GM23338 (cell line): Measurements from ENCODE around the gene RPP40. TPM values are rescaled to one million over a fixed set of nuclear protein-coding genes. Genes with fewer than 3 reads are reported as not detected.

Source experiments
- ATAC-seq: fragments of 200-7000 bp; cut with Tn5 transposase; 3 replicates; pipeline ENCODE4 v1.9.1; 2020
- DNase-seq: peaks from one replicate; pipeline ENCODE4 v3.0.0-alpha.2; 2015; ENCODE audit warnings: low spot score
- H2AFZ ChIP-seq: fragments of 200-600 bp; sonication (generic); 2 replicates; pipeline ENCODE4 v1.8.0; 2016; ENCODE audit warnings: antibody characterized with exemption, mild to moderate bottlenecking, moderate library complexity
- H3F3A ChIP-seq: fragments of 200-600 bp; sonication (generic); replicated peaks from 2 replicates; pipeline ENCODE4 v1.8.0; 2017; ENCODE audit warnings: antibody characterized with exemption, mixed run types, low read depth
- H3K27ac ChIP-seq: fragments of 200-600 bp; sonication (generic); 2 replicates; pipeline ENCODE4 v1.6.1; 2016; ENCODE audit warnings: low read depth
- H3K27me3 ChIP-seq: fragments of 200-600 bp; sonication (generic); 2 replicates; pipeline ENCODE4 v1.8.0; 2016; ENCODE audit warnings: mild to moderate bottlenecking, mixed run types, moderate library complexity; ENCODE audit not compliant: insufficient read depth
- H3K36me3 ChIP-seq: fragments of 200-600 bp; sonication (generic); 2 replicates; pipeline ENCODE4 v1.8.0; 2016; ENCODE audit warnings: mild to moderate bottlenecking; ENCODE audit not compliant: insufficient read depth
- H3K4me1 ChIP-seq: fragments of 200-600 bp; sonication (generic); 2 replicates; pipeline ENCODE4 v1.8.0; 2016; ENCODE audit warnings: mild to moderate bottlenecking, moderate library complexity; ENCODE audit not compliant: insufficient read depth
- H3K4me2 ChIP-seq: fragments of 200-600 bp; sonication (generic); 2 replicates; pipeline ENCODE4 v1.7.1; 2017; ENCODE audit warnings: mixed run types
- H3K4me3 ChIP-seq: fragments of 200-600 bp; sonication (generic); 2 replicates; pipeline ENCODE4 v1.6.1; 2016; ENCODE audit warnings: mixed run types
- H3K79me2 ChIP-seq: fragments of 200-600 bp; sonication (generic); replicated peaks from 2 replicates; pipeline ENCODE4 v1.8.0; 2017; ENCODE audit warnings: mild to moderate bottlenecking; ENCODE audit not compliant: insufficient read depth
- H3K9me2 ChIP-seq: fragments of 200-600 bp; sonication (generic); 2 replicates; pipeline ENCODE4 v1.8.0; 2017; ENCODE audit not compliant: insufficient read depth
- H4K20me1 ChIP-seq: fragments of 200-600 bp; sonication (generic); replicated peaks from 2 replicates; pipeline ENCODE4 v1.8.0; 2017; ENCODE audit warnings: mild to moderate bottlenecking; ENCODE audit not compliant: insufficient read depth
- H3K27ac Mint-ChIP-seq: 2 replicates; pipeline ENCODE4 v1.8.0; 2020; ENCODE audit warnings: inconsistent platforms, mild to moderate bottlenecking, moderate library complexity, mixed read lengths
- H3K27me3 Mint-ChIP-seq: 3 replicates; pipeline ENCODE4 v1.8.0; 2022; ENCODE audit warnings: low read depth, mild to moderate bottlenecking, moderate library complexity, mixed read lengths, inconsistent platforms; ENCODE audit not compliant: insufficient read depth, poor library complexity
- H3K36me3 Mint-ChIP-seq: 3 replicates; pipeline ENCODE4 v1.8.0; 2021; ENCODE audit warnings: low read depth, mild to moderate bottlenecking, inconsistent platforms, moderate library complexity, mixed read lengths
- H3K4me1 Mint-ChIP-seq: 3 replicates; pipeline ENCODE4 v1.8.0; 2020; ENCODE audit warnings: mild to moderate bottlenecking, inconsistent platforms, mixed read lengths
- H3K4me3 Mint-ChIP-seq: 3 replicates; pipeline ENCODE4 v1.8.0; 2021; ENCODE audit warnings: moderate library complexity, mild to moderate bottlenecking, inconsistent platforms, mixed read lengths
- H3K9me3 Mint-ChIP-seq: 3 replicates; pipeline ENCODE4 v1.8.0; 2020; ENCODE audit warnings: moderate library complexity, mild to moderate bottlenecking, inconsistent platforms, mixed read lengths
- JUNB ChIP-seq: IDR thresholded peaks from one replicate; pipeline ENCODE4 v1.6.1; 2016; ENCODE audit warnings: antibody characterized with exemption; ENCODE audit not compliant: unreplicated experiment
- NANOG ChIP-seq: IDR thresholded peaks from 2 replicates; pipeline ENCODE4 v1.6.1; 2016; ENCODE audit warnings: antibody characterized with exemption, borderline replicate concordance
- STAT1 ChIP-seq: IDR thresholded peaks from one replicate; pipeline ENCODE4 v1.6.1; 2016; ENCODE audit warnings: antibody characterized with exemption; ENCODE audit not compliant: unreplicated experiment
- ZNF114 ChIP-seq: fragments of 250-450 bp; sonication (Bioruptor Pico); IDR thresholded peaks from 2 replicates; pipeline ENCODE4 v1.5.0; 2020; ENCODE audit warnings: mild to moderate bottlenecking, moderate library complexity
- polyA plus RNA-seq: library from polyadenylated mRNA; unstranded; fragments of >200 nt; fragmentation: Nextera tagmentation; extraction: Ambion mirVana; gene quantifications from 2 replicates; pipeline ENCODE4 v1.2.1, GENCODE V29; 2016
- total RNA-seq: library from RNA; depleted of rRNA; stranded (reverse); fragments of >200 nt; shearing (Covaris generic); gene quantifications from 2 replicates; pipeline ENCODE4 v1.2.3, GENCODE V29; 2014
- TF ChIP-seq, protein P1 (sequence below): fragments of 250-450 bp; sonication (Bioruptor Pico); IDR thresholded peaks from 2 replicates; pipeline ENCODE4 v1.5.0; 2020; ENCODE audit warnings: mild to moderate bottlenecking, moderate library complexity

RPP40 gene
- total and polyA plus RNA-seq, 2 experiments from 2014 or later = 39.3 to 40.4 TPM

DNA sequence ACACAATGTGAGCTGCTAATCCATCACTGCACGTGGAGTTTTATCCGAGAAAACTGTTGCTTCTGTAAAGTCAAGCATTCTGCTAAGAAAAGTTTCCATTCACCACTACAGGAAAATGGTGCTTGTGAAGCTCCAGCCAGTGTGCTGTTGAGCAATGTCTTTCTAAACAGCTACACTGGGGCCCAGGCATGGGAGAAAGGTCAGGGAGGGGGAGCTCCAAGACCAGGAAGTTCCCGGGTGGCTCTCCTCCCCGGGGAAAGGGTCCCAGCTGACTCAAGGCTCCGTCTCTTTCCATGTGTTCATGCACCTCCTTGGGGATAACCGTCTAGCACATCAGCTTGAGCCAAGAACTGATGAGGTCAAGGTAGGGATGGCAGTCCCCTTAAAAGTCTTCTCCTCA lies 20.5 kb downstream of the RPP40 start:
- no peak overlapping the region for H3K4me3 Mint-ChIP-seq
- Histone ChIP-seq H3F3A (no peaks in the 10 kb centered on the region), H3K4me1 (no peaks in the 10 kb centered on the region), H3K4me2 (no peak overlapping the region), H3K36me3 (no peaks in the 10 kb centered on the region), H3K27me3 (no peaks in the 10 kb centered on the region), H3K4me3 (no peak overlapping the region), H3K27ac (no peak overlapping the region), H3K79me2 (no peaks in the 10 kb centered on the region), H2AFZ (no peak overlapping the region), H4K20me1 (no peaks in the 10 kb centered on the region), H3K9me2 (peaks cover 7% of the 10 kb centered on the region; the same call in 1 of the 2 replicates)
- H3K27me3 Mint-ChIP-seq = peaks cover 7% of the 10 kb centered on the region
- peaks cover 4% of the 10 kb centered on the region for H3K36me3 Mint-ChIP-seq
- peaks cover 8% of the 10 kb centered on the region for H3K9me3 Mint-ChIP-seq
- no peak overlapping the region for H3K27ac Mint-ChIP-seq
- H3K4me1 Mint-ChIP-seq = peaks cover 12% of the 10 kb centered on the region; the same call in 2 of the 3 replicates
- TF ChIP-seq, protein P1, sequence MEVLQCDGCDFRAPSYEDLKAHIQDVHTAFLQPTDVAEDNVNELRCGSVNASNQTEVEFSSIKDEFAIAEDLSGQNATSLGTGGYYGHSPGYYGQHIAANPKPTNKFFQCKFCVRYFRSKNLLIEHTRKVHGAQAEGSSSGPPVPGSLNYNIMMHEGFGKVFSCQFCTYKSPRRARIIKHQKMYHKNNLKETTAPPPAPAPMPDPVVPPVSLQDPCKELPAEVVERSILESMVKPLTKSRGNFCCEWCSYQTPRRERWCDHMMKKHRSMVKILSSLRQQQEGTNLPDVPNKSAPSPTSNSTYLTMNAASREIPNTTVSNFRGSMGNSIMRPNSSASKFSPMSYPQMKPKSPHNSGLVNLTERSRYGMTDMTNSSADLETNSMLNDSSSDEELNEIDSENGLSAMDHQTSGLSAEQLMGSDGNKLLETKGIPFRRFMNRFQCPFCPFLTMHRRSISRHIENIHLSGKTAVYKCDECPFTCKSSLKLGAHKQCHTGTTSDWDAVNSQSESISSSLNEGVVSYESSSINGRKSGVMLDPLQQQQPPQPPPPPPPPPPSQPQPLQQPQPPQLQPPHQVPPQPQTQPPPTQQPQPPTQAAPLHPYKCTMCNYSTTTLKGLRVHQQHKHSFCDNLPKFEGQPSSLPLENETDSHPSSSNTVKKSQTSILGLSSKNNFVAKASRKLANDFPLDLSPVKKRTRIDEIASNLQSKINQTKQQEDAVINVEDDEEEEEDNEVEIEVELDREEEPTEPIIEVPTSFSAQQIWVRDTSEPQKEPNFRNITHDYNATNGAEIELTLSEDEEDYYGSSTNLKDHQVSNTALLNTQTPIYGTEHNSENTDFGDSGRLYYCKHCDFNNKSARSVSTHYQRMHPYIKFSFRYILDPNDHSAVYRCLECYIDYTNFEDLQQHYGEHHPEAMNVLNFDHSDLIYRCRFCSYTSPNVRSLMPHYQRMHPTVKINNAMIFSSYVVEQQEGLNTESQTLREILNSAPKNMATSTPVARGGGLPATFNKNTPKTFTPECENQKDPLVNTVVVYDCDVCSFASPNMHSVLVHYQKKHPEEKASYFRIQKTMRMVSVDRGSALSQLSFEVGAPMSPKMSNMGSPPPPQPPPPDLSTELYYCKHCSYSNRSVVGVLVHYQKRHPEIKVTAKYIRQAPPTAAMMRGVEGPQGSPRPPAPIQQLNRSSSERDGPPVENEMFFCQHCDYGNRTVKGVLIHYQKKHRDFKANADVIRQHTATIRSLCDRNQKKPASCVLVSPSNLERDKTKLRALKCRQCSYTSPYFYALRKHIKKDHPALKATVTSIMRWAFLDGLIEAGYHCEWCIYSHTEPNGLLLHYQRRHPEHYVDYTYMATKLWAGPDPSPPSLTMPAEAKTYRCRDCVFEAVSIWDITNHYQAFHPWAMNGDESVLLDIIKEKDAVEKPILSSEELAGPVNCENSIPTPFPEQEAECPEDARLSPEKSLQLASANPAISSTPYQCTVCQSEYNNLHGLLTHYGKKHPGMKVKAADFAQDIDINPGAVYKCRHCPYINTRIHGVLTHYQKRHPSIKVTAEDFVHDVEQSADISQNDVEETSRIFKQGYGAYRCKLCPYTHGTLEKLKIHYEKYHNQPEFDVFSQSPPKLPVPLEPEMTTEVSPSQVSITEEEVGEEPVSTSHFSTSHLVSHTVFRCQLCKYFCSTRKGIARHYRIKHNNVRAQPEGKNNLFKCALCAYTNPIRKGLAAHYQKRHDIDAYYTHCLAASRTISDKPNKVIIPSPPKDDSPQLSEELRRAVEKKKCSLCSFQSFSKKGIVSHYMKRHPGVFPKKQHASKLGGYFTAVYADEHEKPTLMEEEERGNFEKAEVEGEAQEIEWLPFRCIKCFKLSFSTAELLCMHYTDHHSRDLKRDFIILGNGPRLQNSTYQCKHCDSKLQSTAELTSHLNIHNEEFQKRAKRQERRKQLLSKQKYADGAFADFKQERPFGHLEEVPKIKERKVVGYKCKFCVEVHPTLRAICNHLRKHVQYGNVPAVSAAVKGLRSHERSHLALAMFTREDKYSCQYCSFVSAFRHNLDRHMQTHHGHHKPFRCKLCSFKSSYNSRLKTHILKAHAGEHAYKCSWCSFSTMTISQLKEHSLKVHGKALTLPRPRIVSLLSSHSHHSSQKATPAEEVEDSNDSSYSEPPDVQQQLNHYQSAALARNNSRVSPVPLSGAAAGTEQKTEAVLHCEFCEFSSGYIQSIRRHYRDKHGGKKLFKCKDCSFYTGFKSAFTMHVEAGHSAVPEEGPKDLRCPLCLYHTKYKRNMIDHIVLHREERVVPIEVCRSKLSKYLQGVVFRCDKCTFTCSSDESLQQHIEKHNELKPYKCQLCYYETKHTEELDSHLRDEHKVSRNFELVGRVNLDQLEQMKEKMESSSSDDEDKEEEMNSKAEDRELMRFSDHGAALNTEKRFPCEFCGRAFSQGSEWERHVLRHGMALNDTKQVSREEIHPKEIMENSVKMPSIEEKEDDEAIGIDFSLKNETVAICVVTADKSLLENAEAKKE (CRISPR knock-in tag) = no peak
- TF ChIP-seq NANOG = no peak
- DNase-seq = no peak
- ATAC-seq = no peak

DNA sequence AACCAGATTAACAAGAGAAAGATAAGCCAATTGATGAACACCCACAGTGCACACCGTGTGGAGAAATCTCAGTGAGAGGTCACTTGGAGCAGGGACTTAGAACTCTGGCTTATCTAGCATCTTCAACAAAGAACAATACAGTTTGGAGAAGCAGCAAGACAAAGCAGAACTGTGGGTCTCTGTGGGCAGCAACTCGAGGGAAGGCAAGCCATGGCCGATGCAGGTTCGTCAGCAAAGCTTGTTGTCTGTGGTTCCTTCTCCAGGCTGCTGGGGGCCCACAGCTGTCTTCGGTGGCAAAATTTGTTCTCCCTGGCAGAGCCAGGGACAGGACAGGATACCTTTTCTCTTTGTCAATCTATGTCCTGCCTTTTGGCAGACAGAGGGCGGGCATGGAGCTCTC lies 22.1 kb downstream of the RPP40 start:
- H3K4me2 ChIP-seq = no peak overlapping the region
- Mint-ChIP-seq H3K27ac (no peak overlapping the region), H3K36me3 (peaks cover 4% of the 10 kb centered on the region), H3K9me3 (peaks cover 12% of the 10 kb centered on the region), H3K4me1 (peaks cover 12% of the 10 kb centered on the region; the same call in 2 of the 3 replicates), H3K27me3 (peaks cover 9% of the 10 kb centered on the region), H3K4me3 (no peak overlapping the region)
- no peaks in the 10 kb centered on the region for H4K20me1 ChIP-seq
- no peak overlapping the region; the same call in 1 of the 2 replicates for H2AFZ ChIP-seq
- no peaks in the 10 kb centered on the region for H3K36me3 ChIP-seq
- no peak overlapping the region for H3K27ac ChIP-seq
- no peaks in the 10 kb centered on the region for H3F3A ChIP-seq
- no peaks in the 10 kb centered on the region for H3K79me2 ChIP-seq
- H3K4me3 ChIP-seq = no peak overlapping the region
- H3K4me1 ChIP-seq = no peaks in the 10 kb centered on the region
- no peak for ATAC-seq
- H3K9me2 ChIP-seq = peaks cover 10% of the 10 kb centered on the region
- H3K27me3 ChIP-seq = no peaks in the 10 kb centered on the region
- no peak for DNase-seq
- TF ChIP-seq ZNF114 (CRISPR knock-in tag) = no peak
- no peak for TF ChIP-seq STAT1
- no peak for TF ChIP-seq JUNB
- TF ChIP-seq, protein P1 (CRISPR knock-in tag) = no peak
